ENCODE results near the gene RNF8. TPM values are rescaled to one million over a fixed set of nuclear protein-coding genes. Genes with fewer than 3 reads are reported as not detected.
A peak's percentile ranks its signal among the peaks of the same experiment; 100 is the strongest.
"Not testable (repeated sequence)": the region's sequence is repeated elsewhere in the genome, so short reads cannot be mapped to it uniquely, and the experiment has no call there.

Gene RNF8
- 31.7 and 33.7 TPM in 2 replicates for polyA plus RNA-seq (2014; cell fraction: cytosol; rRNA removed)
- 22.5 and 24.1 TPM in 2 replicates for polyA plus RNA-seq (2014; cell fraction: nucleus; rRNA removed)

GRCh38 chr6:37353761-37354525 is at the start of gene RNF8:
RNF8 (plus strand) TSS chr6:37353983; CDS start chr6:37354165, 182 bp downstream.
- DNase-seq (ENCODE audit: low spot score) = peak; percentile 85

- DNase-seq (ENCODE audit: low spot score) = no peak
Measured at GRCh38 chr6:37304766-37305165, 49.0 kb upstream of the RNF8 start.

- DNase-seq (ENCODE audit: low spot score) = no peak
Measured at GRCh38 chr6:37305841-37306425, 47.9 kb upstream of the RNF8 start.

GRCh38 chr6:37306624-37307222 is 47.1 kb upstream of the RNF8 start:
- DNase-seq (ENCODE audit: low spot score) = no peak

- not testable (repeated sequence) for DNase-seq (ENCODE audit: low spot score)
Measured at GRCh38 chr6:37307484-37307883, 46.3 kb upstream of the RNF8 start.

GRCh38 chr6:37308069-37308815 is 45.5 kb upstream of the RNF8 start:
- no peak for DNase-seq (ENCODE audit: low spot score)

GRCh38 chr6:37309046-37309445 is 44.7 kb upstream of the RNF8 start:
- DNase-seq (ENCODE audit: low spot score) = no peak

GRCh38 chr6:37309692-37310091 is 44.1 kb upstream of the RNF8 start:
- DNase-seq (ENCODE audit: low spot score) = no peak

- DNase-seq (ENCODE audit: low spot score) = no peak
Measured at GRCh38 chr6:37310966-37311365, 42.8 kb upstream of the RNF8 start.

GRCh38 chr6:37311741-37312473 is 41.9 kb upstream of the RNF8 start:
- no peak for DNase-seq (ENCODE audit: low spot score)

GRCh38 chr6:37313723-37314486 is 39.9 kb upstream of the RNF8 start:
- DNase-seq (ENCODE audit: low spot score) = no peak

GRCh38 chr6:37314487-37315156 is 39.2 kb upstream of the RNF8 start:
- peak; percentile 37 for DNase-seq (ENCODE audit: low spot score)

GRCh38 chr6:37315157-37315515 is 38.6 kb upstream of the RNF8 start:
- no peak for DNase-seq (ENCODE audit: low spot score)

- DNase-seq (ENCODE audit: low spot score) = no peak
Measured at GRCh38 chr6:37316071-37316470, 37.7 kb upstream of the RNF8 start.

GRCh38 chr6:37317312-37318038 is 36.3 kb upstream of the RNF8 start:
- no peak for DNase-seq (ENCODE audit: low spot score)

- DNase-seq (ENCODE audit: low spot score) = peak; percentile 8
Measured at GRCh38 chr6:37319156-37319555, 34.6 kb upstream of the RNF8 start.

- DNase-seq (ENCODE audit: low spot score) = no peak
Measured at GRCh38 chr6:37319856-37320480, 33.8 kb upstream of the RNF8 start.

- no peak for DNase-seq (ENCODE audit: low spot score)
Measured at GRCh38 chr6:37320646-37321045, 33.1 kb upstream of the RNF8 start.

GRCh38 chr6:37321101-37321500 is 32.7 kb upstream of the RNF8 start:
- no peak for DNase-seq (ENCODE audit: low spot score)

All from SK-N-DZ (cell line).